Measurements from ENCODE around the gene THADA.

THADA gene

GRCh38 chr2:43346602-43347567 lies 249.0 kb downstream of the THADA start:
- Mint-ChIP-seq H3K36me3 (ENCODE audit: insufficient read depth) (peaks cover 14% of the 10 kb centered on the region), H3K27me3 (no peaks in the 10 kb centered on the region)

GRCh38 chr2:43345872-43346271 lies 250.0 kb downstream of the THADA start:
- H3K27ac Mint-ChIP-seq, result peak overlapping the region in 1 of 2 donors; percentile 19

More at GRCh38 chr2:43346602-43347567, 249.0 kb downstream of the THADA start:
- ATAC-seq (replicated peaks) (no peak), DNase-seq (no peak)
- peak overlapping the region in 1 of 2 donors; percentile 14 for H3K27ac Mint-ChIP-seq
- H3K4me1 Mint-ChIP-seq (ENCODE audit: low read depth in 2 of 2), result peaks cover 2 to 5% of the 10 kb centered on the region in 2 donors
- no peaks in the 10 kb centered on the region for H3K9me3 Mint-ChIP-seq
- no peak overlapping the region for H3K4me3 Mint-ChIP-seq

GRCh38 chr2:43345391-43345813 lies 250.4 kb downstream of the THADA start:
- ATAC-seq (replicated peaks) (no peak), DNase-seq (no peak)
- H3K4me1 Mint-ChIP-seq (ENCODE audit: low read depth in 2 of 2), result peaks cover 2 to 4% of the 10 kb centered on the region in 2 donors

More at GRCh38 chr2:43345872-43346271, 250.0 kb downstream of the THADA start:
- Mint-ChIP-seq H3K9me3 (no peaks in the 10 kb centered on the region), H3K4me3 (no peak overlapping the region), H3K27me3 (no peaks in the 10 kb centered on the region), H3K4me1 (ENCODE audit: low read depth in 2 of 2) (peaks cover 2 to 4% of the 10 kb centered on the region in 2 donors), H3K36me3 (ENCODE audit: insufficient read depth) (peaks cover 14% of the 10 kb centered on the region)
- ATAC-seq (replicated peaks) (no peak), DNase-seq (no peak)

GRCh38 chr2:43344868-43345373 lies 250.9 kb downstream of the THADA start:
- Mint-ChIP-seq H3K9me3 (no peaks in the 10 kb centered on the region), H3K4me3 (no peak overlapping the region), H3K4me1 (ENCODE audit: low read depth in 2 of 2) (peaks cover 2 to 4% of the 10 kb centered on the region in 2 donors), H3K36me3 (ENCODE audit: insufficient read depth) (peaks cover 14% of the 10 kb centered on the region), H3K27ac (no peak overlapping the region), H3K27me3 (no peaks in the 10 kb centered on the region)
- ATAC-seq (replicated peaks) (no peak), DNase-seq (no peak)

More at GRCh38 chr2:43345391-43345813, 250.4 kb downstream of the THADA start:
- H3K4me3 Mint-ChIP-seq, result no peak overlapping the region
- peaks cover 14% of the 10 kb centered on the region for H3K36me3 Mint-ChIP-seq (ENCODE audit: insufficient read depth)
- no peaks in the 10 kb centered on the region for H3K27me3 Mint-ChIP-seq
- H3K27ac Mint-ChIP-seq, result peak overlapping the region in 1 of 2 donors; percentile 19
- H3K9me3 Mint-ChIP-seq, result no peaks in the 10 kb centered on the region

GRCh38 chr2:43343573-43344304 lies 252.1 kb downstream of the THADA start:
- peak overlapping the region in 1 of 2 donors; percentile 42 for H3K27ac Mint-ChIP-seq
- peaks cover 21% of the 10 kb centered on the region for H3K36me3 Mint-ChIP-seq (ENCODE audit: insufficient read depth)
- DNase-seq, result no peak

GRCh38 chr2:43341959-43342757 lies 253.7 kb downstream of the THADA start:
- no peak for DNase-seq
- no peak overlapping the region for H3K27ac Mint-ChIP-seq
- H3K36me3 Mint-ChIP-seq (ENCODE audit: insufficient read depth), result peaks cover 16% of the 10 kb centered on the region

More at GRCh38 chr2:43343573-43344304, 252.1 kb downstream of the THADA start:
- Mint-ChIP-seq H3K4me3 (no peak overlapping the region), H3K9me3 (no peaks in the 10 kb centered on the region), H3K4me1 (ENCODE audit: low read depth in 2 of 2) (peaks cover 0 to 4% of the 10 kb centered on the region in 2 donors), H3K27me3 (no peaks in the 10 kb centered on the region)
- ATAC-seq (replicated peaks), result no peak

GRCh38 chr2:43340945-43341356 lies 254.9 kb downstream of the THADA start:
- no peak for ATAC-seq (replicated peaks)
- Mint-ChIP-seq H3K4me3 (no peak overlapping the region), H3K9me3 (no peaks in the 10 kb centered on the region), H3K4me1 (ENCODE audit: low read depth in 2 of 2) (peaks cover 0 to 4% of the 10 kb centered on the region in 2 donors), H3K36me3 (ENCODE audit: insufficient read depth) (peaks cover 16% of the 10 kb centered on the region), H3K27me3 (no peaks in the 10 kb centered on the region), H3K27ac (peak overlapping the region in 1 of 2 donors; percentile 47)
- no peak for DNase-seq

More at GRCh38 chr2:43341959-43342757, 253.7 kb downstream of the THADA start:
- H3K4me1 Mint-ChIP-seq (ENCODE audit: low read depth in 2 of 2), result peaks cover 0 to 4% of the 10 kb centered on the region in 2 donors
- H3K27me3 Mint-ChIP-seq, result no peaks in the 10 kb centered on the region
- H3K9me3 Mint-ChIP-seq, result no peaks in the 10 kb centered on the region
- H3K4me3 Mint-ChIP-seq, result no peak overlapping the region
- ATAC-seq (replicated peaks), result no peak

- H3K9me3 Mint-ChIP-seq, result no peaks in the 10 kb centered on the region
- peaks cover 16% of the 10 kb centered on the region for H3K36me3 Mint-ChIP-seq (ENCODE audit: insufficient read depth)
- no peaks in the 10 kb centered on the region for H3K27me3 Mint-ChIP-seq
- H3K4me1 Mint-ChIP-seq (ENCODE audit: low read depth in 2 of 2), result peaks cover 0 to 4% of the 10 kb centered on the region in 2 donors
- peak overlapping the region in 1 of 2 donors; percentile 47 for H3K27ac Mint-ChIP-seq
- DNase-seq, result no peak
- no peak overlapping the region for H3K4me3 Mint-ChIP-seq
- ATAC-seq (replicated peaks), result no peak
Measured at GRCh38 chr2:43340066-43340465, 255.8 kb downstream of the THADA start.

- H3K27ac Mint-ChIP-seq, result peak overlapping the region in 1 of 2 donors; percentile 3
- H3K27me3 Mint-ChIP-seq, result no peaks in the 10 kb centered on the region
- DNase-seq (no peak), ATAC-seq (replicated peaks) (no peak)
- no peaks in the 10 kb centered on the region for H3K4me1 Mint-ChIP-seq (ENCODE audit: low read depth in 2 of 2)
- H3K9me3 Mint-ChIP-seq, result no peaks in the 10 kb centered on the region
- H3K36me3 Mint-ChIP-seq (ENCODE audit: insufficient read depth), result no peaks in the 10 kb centered on the region
- H3K4me3 Mint-ChIP-seq, result no peak overlapping the region
Measured at GRCh38 chr2:43333656-43334144, 262.1 kb downstream of the THADA start.

GRCh38 chr2:43333101-43333655 lies 262.7 kb downstream of the THADA start:
- Mint-ChIP-seq H3K27me3 (no peaks in the 10 kb centered on the region), H3K4me3 (no peak overlapping the region), H3K36me3 (ENCODE audit: insufficient read depth) (no peaks in the 10 kb centered on the region), H3K4me1 (ENCODE audit: low read depth in 2 of 2) (no peaks in the 10 kb centered on the region), H3K27ac (no peak overlapping the region), H3K9me3 (no peaks in the 10 kb centered on the region)
- DNase-seq (no peak), ATAC-seq (replicated peaks) (no peak)

GRCh38 chr2:43332653-43333052 lies 263.2 kb downstream of the THADA start:
- Mint-ChIP-seq H3K36me3 (ENCODE audit: insufficient read depth) (no peaks in the 10 kb centered on the region), H3K4me3 (no peak overlapping the region), H3K9me3 (no peaks in the 10 kb centered on the region), H3K27me3 (no peaks in the 10 kb centered on the region), H3K27ac (no peak overlapping the region), H3K4me1 (ENCODE audit: low read depth in 2 of 2) (no peaks in the 10 kb centered on the region)
- ATAC-seq (replicated peaks) (no peak), DNase-seq (no peak)

- no peak for ATAC-seq (replicated peaks)
- Mint-ChIP-seq H3K27me3 (no peaks in the 10 kb centered on the region), H3K4me1 (ENCODE audit: low read depth in 2 of 2) (no peaks in the 10 kb centered on the region), H3K4me3 (no peak overlapping the region), H3K9me3 (no peaks in the 10 kb centered on the region), H3K36me3 (ENCODE audit: insufficient read depth) (no peaks in the 10 kb centered on the region), H3K27ac (peak overlapping the region in 1 of 2 donors; percentile 0)
- DNase-seq, result no peak
Measured at GRCh38 chr2:43331422-43331821, 264.4 kb downstream of the THADA start.
